Stimulated activated CD4-positive, alpha-beta T cell treated with anti-CD3 and anti-CD28 coated beads, Interleukin-12 subunit alpha, Interleukin-12 subunit beta, amount 100 ng/mL, for 4 hours (primary cell): Measurements from ENCODE around the gene PBX1.

ENCODE experiments used
- DNase-seq: peaks from one replicate; pipeline ENCODE4 v3.0.0-alpha.2; 2020

PBX1 gene

GRCh38 chr1:164672588-164672987 is 113.6 kb downstream of the PBX1 start:
- DNase-seq = no peak

GRCh38 chr1:164673584-164674214 is 114.7 kb downstream of the PBX1 start:
- no peak for DNase-seq

- DNase-seq = no peak
These were observed 116.4 kb downstream of the PBX1 start for GRCh38 chr1:164675342-164675904.

GRCh38 chr1:164678136-164678700 is 119.2 kb downstream of the PBX1 start:
- no peak for DNase-seq

- DNase-seq = no peak
These were observed 123.6 kb downstream of the PBX1 start for GRCh38 chr1:164682570-164682969.

- DNase-seq = no peak
These were observed 124.3 kb downstream of the PBX1 start for GRCh38 chr1:164683235-164683634.

GRCh38 chr1:164685266-164686035 is 126.5 kb downstream of the PBX1 start:
- DNase-seq = no peak

GRCh38 chr1:164687777-164688176 is 128.8 kb downstream of the PBX1 start:
- no peak for DNase-seq

GRCh38 chr1:164688791-164689190 is 129.8 kb downstream of the PBX1 start:
- no peak for DNase-seq

- no peak for DNase-seq
These were observed 130.9 kb downstream of the PBX1 start for GRCh38 chr1:164689672-164690511.

- DNase-seq = no peak
These were observed 133.4 kb downstream of the PBX1 start for GRCh38 chr1:164692420-164692819.

- no peak for DNase-seq
These were observed 134.8 kb downstream of the PBX1 start for GRCh38 chr1:164693564-164694359.

- DNase-seq = no peak
These were observed 135.5 kb downstream of the PBX1 start for GRCh38 chr1:164694505-164694904.

GRCh38 chr1:164695956-164696665 is 137.1 kb downstream of the PBX1 start:
- no peak for DNase-seq

- DNase-seq = no peak
These were observed 141.0 kb downstream of the PBX1 start for GRCh38 chr1:164699815-164700491.

GRCh38 chr1:164700683-164701082 is 141.7 kb downstream of the PBX1 start:
- DNase-seq = no peak

- no peak for DNase-seq
These were observed 142.3 kb downstream of the PBX1 start for GRCh38 chr1:164701189-164701761.

GRCh38 chr1:164702216-164702615 is 143.2 kb downstream of the PBX1 start:
- no peak for DNase-seq

GRCh38 chr1:164702664-164703063 is 143.7 kb downstream of the PBX1 start:
- no peak for DNase-seq

- DNase-seq = no peak
These were observed 144.5 kb downstream of the PBX1 start for GRCh38 chr1:164703463-164703862.
